Fibroblast of lung (primary cell): Measurements from ENCODE around the gene GSTT2B. TPM values are rescaled to one million over a fixed set of nuclear protein-coding genes. Genes with fewer than 3 reads are reported as not detected.

Experiments used
- DNase-seq, 2 donors: peaks; one replicate each; pipeline versions ENCODE4 v3.0.0 to v3.0.0-alpha.2; 2010; ENCODE audit warnings: low read depth in 2 of 2
- H2AFZ ChIP-seq: 2 replicates; pipeline ENCODE4 v1.5.1; 2012; ENCODE audit warnings: low read length, control low read depth, inconsistent platforms
- H3K27ac ChIP-seq: 2 replicates; pipeline ENCODE4 v1.5.1; 2011; ENCODE audit warnings: low read length, control low read depth; ENCODE audit not compliant: insufficient read depth
- H3K27me3 ChIP-seq: 2 replicates; pipeline ENCODE4 v1.5.1; 2011; ENCODE audit warnings: mild to moderate bottlenecking, low read length; ENCODE audit not compliant: control insufficient read depth, insufficient read depth
- H3K36me3 ChIP-seq: 2 replicates; pipeline ENCODE4 v1.5.1; 2011; ENCODE audit warnings: low read length; ENCODE audit not compliant: control insufficient read depth, insufficient read depth
- H3K4me1 ChIP-seq: 2 replicates; pipeline ENCODE4 v1.5.1; 2011; ENCODE audit warnings: low read length; ENCODE audit not compliant: control insufficient read depth, insufficient read depth; ENCODE audit errors: extremely low read depth
- H3K4me2 ChIP-seq: 2 replicates; pipeline ENCODE4 v1.5.1; 2011; ENCODE audit warnings: low read length, control low read depth; ENCODE audit not compliant: insufficient read depth; ENCODE audit errors: extremely low read depth
- H3K4me3 ChIP-seq, 4 experiments: fragments of 200-600 bp in 1 of 4; sonication (generic) in 1 of 4; replicated peaks in 1 of 4; 2 replicates each; pipeline ENCODE4 v1.5.1; 2011 to 2016; ENCODE audit warnings: low read length in 4 of 4, low read depth in 3 of 4, mild to moderate bottlenecking in 3 of 4, control low read depth in 2 of 4, inconsistent platforms in 1 of 4, mixed read lengths in 1 of 4; ENCODE audit not compliant: insufficient read depth in 1 of 4; ENCODE audit errors: control extremely low read depth in 1 of 4
- H3K79me2 ChIP-seq: 2 replicates; pipeline ENCODE4 v1.5.1; 2012; ENCODE audit warnings: mild to moderate bottlenecking, low read length, inconsistent platforms; ENCODE audit not compliant: control insufficient read depth, insufficient read depth
- H3K9ac ChIP-seq: 2 replicates; pipeline ENCODE4 v1.5.1; 2011; ENCODE audit warnings: mild to moderate bottlenecking, low read length, control low read depth; ENCODE audit not compliant: insufficient read depth
- H3K9me3 ChIP-seq: 2 replicates; pipeline ENCODE4 v1.5.1; 2012; ENCODE audit warnings: low read depth, low read length; ENCODE audit not compliant: control insufficient read depth, insufficient read depth
- H4K20me1 ChIP-seq: 2 replicates; pipeline ENCODE4 v1.5.1; 2011; ENCODE audit warnings: low read length; ENCODE audit not compliant: control insufficient read depth, insufficient read depth; ENCODE audit errors: extremely low read depth
- EZH2 ChIP-seq: IDR thresholded peaks from 2 replicates; pipeline ENCODE4 v1.5.1; 2012; ENCODE audit warnings: low read length, control low read depth, mild to moderate bottlenecking; ENCODE audit errors: missing control alignments
- polyA plus RNA-seq, 2 donors: library from polyadenylated mRNA; depleted of rRNA in 1 of 2; stranded (reverse) in 1 of 2; unstranded in 1 of 2; fragments of >200 nt; gene quantifications; 2 replicates each; pipeline ENCODE4 v1.2.1, GENCODE V29; 2011 to 2012; ENCODE audit warnings: missing spikeins in 1 of 2
- total RNA-seq: library from RNA; depleted of rRNA; stranded (reverse); fragments of >200 nt; gene quantifications from 2 replicates; pipeline ENCODE4 v1.2.1, GENCODE V29; 2014
- TF ChIP-seq, protein P1 (sequence below), 2 donors: IDR thresholded peaks in 1 of 2; conservative IDR thresholded peaks in 1 of 2; 1 replicate in 1 of 2; 2 replicates in 1 of 2; pipeline ENCODE4 v1.5.1; 2011 to 2012; ENCODE audit warnings: low read length in 2 of 2, control low read depth in 1 of 2, inconsistent platforms in 1 of 2, low read depth in 1 of 2, mild to moderate bottlenecking in 1 of 2

The GSTT2B gene
- total and polyA plus RNA-seq, 2 donors (not counting 1 experiment from before 2014, with no cell fraction given) = 9.9 to 38.1 TPM

DNA sequence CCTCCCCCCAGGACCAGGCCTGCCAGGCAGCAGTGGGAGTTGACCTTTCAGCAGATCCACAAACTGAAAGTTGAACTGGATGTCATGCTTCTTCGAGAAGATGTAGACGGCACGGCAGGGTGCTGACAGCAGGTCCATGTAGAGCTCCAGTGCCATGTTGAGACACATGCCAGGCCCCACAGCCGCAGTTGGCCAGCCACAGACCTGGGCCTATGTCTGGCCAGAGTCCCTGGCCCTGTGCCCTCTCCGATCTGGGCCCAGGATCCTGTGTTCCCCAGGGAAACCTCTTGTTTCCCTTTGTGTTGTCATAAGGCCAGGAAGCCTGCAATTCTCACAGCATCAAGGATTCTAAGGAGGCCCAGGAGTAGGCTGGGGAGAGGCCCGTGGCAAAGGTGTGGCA lies 44.2 kb upstream of the GSTT2B start, which contains the start of gene GSTT4:
Gene GSTT4 (minus strand): TSS at position 253 of the 400 bp plus-strand sequence. CDS start 97 bp downstream, at position 156.
- no peak for DNase-seq
- peak within 1 kb of the TSS; percentile 40 for H3K4me2 ChIP-seq
- peaks cover 3% of the 10 kb centered on the region for H3K27me3 ChIP-seq
- TF ChIP-seq EZH2 = no peak
- TF ChIP-seq, protein P1, sequence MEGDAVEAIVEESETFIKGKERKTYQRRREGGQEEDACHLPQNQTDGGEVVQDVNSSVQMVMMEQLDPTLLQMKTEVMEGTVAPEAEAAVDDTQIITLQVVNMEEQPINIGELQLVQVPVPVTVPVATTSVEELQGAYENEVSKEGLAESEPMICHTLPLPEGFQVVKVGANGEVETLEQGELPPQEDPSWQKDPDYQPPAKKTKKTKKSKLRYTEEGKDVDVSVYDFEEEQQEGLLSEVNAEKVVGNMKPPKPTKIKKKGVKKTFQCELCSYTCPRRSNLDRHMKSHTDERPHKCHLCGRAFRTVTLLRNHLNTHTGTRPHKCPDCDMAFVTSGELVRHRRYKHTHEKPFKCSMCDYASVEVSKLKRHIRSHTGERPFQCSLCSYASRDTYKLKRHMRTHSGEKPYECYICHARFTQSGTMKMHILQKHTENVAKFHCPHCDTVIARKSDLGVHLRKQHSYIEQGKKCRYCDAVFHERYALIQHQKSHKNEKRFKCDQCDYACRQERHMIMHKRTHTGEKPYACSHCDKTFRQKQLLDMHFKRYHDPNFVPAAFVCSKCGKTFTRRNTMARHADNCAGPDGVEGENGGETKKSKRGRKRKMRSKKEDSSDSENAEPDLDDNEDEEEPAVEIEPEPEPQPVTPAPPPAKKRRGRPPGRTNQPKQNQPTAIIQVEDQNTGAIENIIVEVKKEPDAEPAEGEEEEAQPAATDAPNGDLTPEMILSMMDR (conservative IDR thresholded peaks at IDR 0.05 in 1 of 2, IDR thresholded peaks at IDR 0.05 in 1 of 2; ENCODE audit: low read depth in 1 of 2, low read length in 2 of 2) = no peak
- no peaks in the 10 kb centered on the region for H4K20me1 ChIP-seq
- no peak within 1 kb of the TSS for H3K27ac ChIP-seq
- H3K36me3 ChIP-seq = no peaks in the 10 kb centered on the region
- no peaks in the 10 kb centered on the region for H3K79me2 ChIP-seq
- no peaks in the 10 kb centered on the region for H3K4me1 ChIP-seq
- H3K4me3 ChIP-seq = no peak within 1 kb of the TSS
- H3K9me3 ChIP-seq = no peaks in the 10 kb centered on the region
- H2AFZ ChIP-seq = peak within 1 kb of the TSS; percentile 31
- no peak within 1 kb of the TSS for H3K9ac ChIP-seq

GRCh38 chr22:24003887-24004286 lies 42.9 kb upstream of the GSTT2B start:
- TF ChIP-seq EZH2 = no peak
- TF ChIP-seq, protein P1 (conservative IDR thresholded peaks at IDR 0.05 in 1 of 2, IDR thresholded peaks at IDR 0.05 in 1 of 2; ENCODE audit: low read depth in 1 of 2, low read length in 2 of 2) = no peak
- Histone ChIP-seq H3K79me2 (no peaks in the 10 kb centered on the region), H3K4me1 (no peaks in the 10 kb centered on the region), H3K4me2 (no peak overlapping the region), H3K4me3 (no peak overlapping the region), H2AFZ (no peak overlapping the region), H3K27me3 (peaks cover 3% of the 10 kb centered on the region), H3K27ac (no peak overlapping the region), H3K9ac (no peak overlapping the region), H3K36me3 (no peaks in the 10 kb centered on the region), H3K9me3 (no peaks in the 10 kb centered on the region), H4K20me1 (no peaks in the 10 kb centered on the region)
- DNase-seq = no peak

- no peak overlapping the region for H3K4me3 ChIP-seq
- no peaks in the 10 kb centered on the region for H4K20me1 ChIP-seq
- DNase-seq = no peak
- H3K27me3 ChIP-seq = peaks cover 3% of the 10 kb centered on the region
- no peak overlapping the region for H3K27ac ChIP-seq
- no peaks in the 10 kb centered on the region for H3K36me3 ChIP-seq
- TF ChIP-seq, protein P1 (conservative IDR thresholded peaks at IDR 0.05 in 1 of 2, IDR thresholded peaks at IDR 0.05 in 1 of 2; ENCODE audit: low read depth in 1 of 2, low read length in 2 of 2) = no peak
- no peak for TF ChIP-seq EZH2
- H3K79me2 ChIP-seq = no peaks in the 10 kb centered on the region
- no peaks in the 10 kb centered on the region for H3K9me3 ChIP-seq
- no peaks in the 10 kb centered on the region for H3K4me1 ChIP-seq
- H3K4me2 ChIP-seq = no peak overlapping the region
- no peak overlapping the region for H2AFZ ChIP-seq
- no peak overlapping the region for H3K9ac ChIP-seq
Observed at GRCh38 chr22:24002851-24003250, 41.9 kb upstream of the GSTT2B start.
